C4-2B (cell line): ENCODE measurements around the gene ARHGAP8.

Experiments used
- H3K27ac ChIP-seq: fragments of 450-650 bp; 2 replicates; pipeline ENCODE4 v1.5.1; 2017
- CTCF ChIP-seq: fragments of 450-650 bp; conservative IDR thresholded peaks from 2 replicates; pipeline ENCODE4 v1.5.1; 2017; ENCODE audit warnings: mild to moderate bottlenecking
- ZFX ChIP-seq: fragments of 450-650 bp; IDR thresholded peaks from 2 replicates; pipeline ENCODE4 v1.6.1; 2017

The ARHGAP8 gene

DNA sequence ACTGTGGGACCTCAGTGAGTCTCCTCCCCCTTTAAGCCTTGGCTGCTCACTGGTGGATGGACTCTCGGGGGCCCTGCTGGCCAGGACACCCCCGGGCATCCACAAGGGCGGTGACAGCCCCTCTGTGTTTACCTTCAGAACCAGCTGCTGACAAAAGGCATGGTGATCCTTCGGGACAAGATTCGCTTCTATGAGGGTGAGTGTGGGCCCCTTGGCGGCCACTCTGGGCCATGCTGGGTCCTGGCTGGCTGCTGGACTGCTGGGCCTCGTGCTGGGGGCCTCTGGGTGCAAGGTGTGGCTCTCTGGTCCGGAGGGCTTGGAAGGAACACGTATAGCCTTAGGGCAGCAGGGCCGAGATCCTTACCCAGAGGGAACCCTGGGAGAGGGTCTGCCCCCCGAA, 25.9 kb upstream of the ARHGAP8 start:
- H3K27ac ChIP-seq = no peak overlapping the region
- TF ChIP-seq CTCF = no peak
- TF ChIP-seq ZFX = no peak

GRCh38 chr22:44727148-44727547, 25.2 kb upstream of the ARHGAP8 start:
- no peak overlapping the region for H3K27ac ChIP-seq

GRCh38 chr22:44727709-44728108, 24.7 kb upstream of the ARHGAP8 start:
- TF ChIP-seq ZFX = no peak
- no peak for TF ChIP-seq CTCF
- no peak overlapping the region for H3K27ac ChIP-seq

More at GRCh38 chr22:44727148-44727547, 25.2 kb upstream of the ARHGAP8 start:
- TF ChIP-seq ZFX (no peak), CTCF (no peak)

- TF ChIP-seq ZFX (no peak), CTCF (no peak)
- H3K27ac ChIP-seq = no peak overlapping the region
Observed at GRCh38 chr22:44728761-44729324, 23.5 kb upstream of the ARHGAP8 start.

DNA sequence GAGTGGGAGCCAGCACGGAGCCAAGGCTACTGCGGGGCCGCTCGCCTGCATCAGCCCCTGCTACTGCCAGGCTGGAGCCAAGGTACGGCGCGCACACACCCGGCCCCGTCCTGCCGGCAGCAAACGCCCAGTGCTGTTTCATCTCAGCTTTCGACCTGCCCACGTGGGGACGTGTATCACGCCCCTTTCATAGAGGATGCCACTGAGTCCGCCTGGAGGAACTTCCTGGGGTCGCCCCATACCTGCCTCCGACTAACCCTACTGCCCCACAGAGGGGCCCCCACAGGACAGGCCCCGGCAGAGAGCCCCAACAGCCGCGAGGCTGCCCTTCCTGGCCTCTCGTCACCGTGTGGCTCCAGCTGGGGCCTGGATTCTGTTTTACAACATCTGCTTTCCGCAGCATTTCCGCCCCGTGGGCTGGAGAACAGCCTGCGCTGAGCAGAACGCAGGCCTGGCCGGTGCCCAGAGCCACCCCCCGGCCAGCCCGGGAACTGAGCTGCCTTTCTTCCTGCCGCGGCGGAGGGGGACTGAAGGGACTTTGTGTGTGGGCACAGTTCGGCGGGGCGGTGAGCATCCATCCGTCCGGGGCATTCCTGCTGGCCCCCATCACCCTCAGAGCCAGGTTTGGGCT, 22.9 kb upstream of the ARHGAP8 start:
- no peak overlapping the region for H3K27ac ChIP-seq
- no peak for TF ChIP-seq ZFX
- no peak for TF ChIP-seq CTCF

DNA sequence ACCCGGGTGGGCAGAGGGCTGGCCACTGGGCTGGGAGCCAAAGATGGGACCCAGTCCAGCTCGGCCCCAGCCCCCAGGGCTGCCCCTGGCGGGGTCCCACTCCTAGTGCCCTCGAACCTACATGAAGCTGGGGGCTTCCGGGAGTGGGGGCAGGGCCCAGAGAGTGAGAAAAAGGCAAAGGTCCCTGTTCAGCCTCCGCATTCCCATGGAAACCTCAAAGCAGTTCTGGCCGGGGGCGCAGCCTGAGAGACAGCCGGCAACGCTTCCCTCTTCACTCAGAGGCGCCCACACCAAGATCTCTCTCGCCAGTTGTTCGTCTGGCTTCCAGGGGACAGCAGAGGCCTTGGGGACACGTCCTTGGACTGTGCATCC, 22.4 kb upstream of the ARHGAP8 start:
- no peak overlapping the region for H3K27ac ChIP-seq
- TF ChIP-seq CTCF (no peak), ZFX (no peak)

- TF ChIP-seq ZFX = no peak
- TF ChIP-seq CTCF = no peak
- no peak overlapping the region for H3K27ac ChIP-seq
Observed at GRCh38 chr22:44730490-44731356, 21.7 kb upstream of the ARHGAP8 start.
